Measurements from ENCODE around the gene GRSF1. TPM values are rescaled to one million over a fixed set of nuclear protein-coding genes. Genes with fewer than 3 reads are reported as not detected.

The GRSF1 gene
- total RNA-seq, 6 experiments from 2014 or later = 99.1 to 110 (median 109) TPM

DNA sequence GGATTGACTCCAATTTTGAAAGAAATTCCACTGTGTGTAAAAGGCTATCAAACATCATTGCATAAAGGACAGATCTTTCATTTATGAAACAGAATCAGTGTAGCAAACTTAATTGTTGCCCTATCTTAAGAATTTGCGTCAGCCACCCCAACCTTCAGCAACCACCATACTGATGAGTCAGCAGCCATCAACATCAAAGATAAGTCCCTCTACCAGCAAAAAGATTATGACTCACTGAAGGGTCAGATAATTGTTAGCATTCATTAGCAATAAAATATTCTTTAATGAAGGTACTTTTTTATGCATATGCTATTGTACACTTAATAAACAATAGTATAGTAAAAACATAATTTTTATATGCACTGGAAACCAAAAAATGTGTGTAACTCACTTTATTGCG is 15.8 kb upstream of the GRSF1 start:
- TF ChIP-seq, protein P1, sequence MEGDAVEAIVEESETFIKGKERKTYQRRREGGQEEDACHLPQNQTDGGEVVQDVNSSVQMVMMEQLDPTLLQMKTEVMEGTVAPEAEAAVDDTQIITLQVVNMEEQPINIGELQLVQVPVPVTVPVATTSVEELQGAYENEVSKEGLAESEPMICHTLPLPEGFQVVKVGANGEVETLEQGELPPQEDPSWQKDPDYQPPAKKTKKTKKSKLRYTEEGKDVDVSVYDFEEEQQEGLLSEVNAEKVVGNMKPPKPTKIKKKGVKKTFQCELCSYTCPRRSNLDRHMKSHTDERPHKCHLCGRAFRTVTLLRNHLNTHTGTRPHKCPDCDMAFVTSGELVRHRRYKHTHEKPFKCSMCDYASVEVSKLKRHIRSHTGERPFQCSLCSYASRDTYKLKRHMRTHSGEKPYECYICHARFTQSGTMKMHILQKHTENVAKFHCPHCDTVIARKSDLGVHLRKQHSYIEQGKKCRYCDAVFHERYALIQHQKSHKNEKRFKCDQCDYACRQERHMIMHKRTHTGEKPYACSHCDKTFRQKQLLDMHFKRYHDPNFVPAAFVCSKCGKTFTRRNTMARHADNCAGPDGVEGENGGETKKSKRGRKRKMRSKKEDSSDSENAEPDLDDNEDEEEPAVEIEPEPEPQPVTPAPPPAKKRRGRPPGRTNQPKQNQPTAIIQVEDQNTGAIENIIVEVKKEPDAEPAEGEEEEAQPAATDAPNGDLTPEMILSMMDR (IDR thresholded peaks at IDR 0.05) = no peak
- Mint-ChIP-seq H3K36me3 (ENCODE audit: low read depth) (no peaks in the 10 kb centered on the region), H3K4me1 (ENCODE audit: low read depth) (no peaks in the 10 kb centered on the region), H3K27me3 (ENCODE audit: insufficient read depth) (no peaks in the 10 kb centered on the region; the same call in 1 of the 2 replicates), H3K4me3 (no peak overlapping the region), H3K9me3 (no peaks in the 10 kb centered on the region), H3K27ac (no peak overlapping the region)
- no peak for DNase-seq

DNA sequence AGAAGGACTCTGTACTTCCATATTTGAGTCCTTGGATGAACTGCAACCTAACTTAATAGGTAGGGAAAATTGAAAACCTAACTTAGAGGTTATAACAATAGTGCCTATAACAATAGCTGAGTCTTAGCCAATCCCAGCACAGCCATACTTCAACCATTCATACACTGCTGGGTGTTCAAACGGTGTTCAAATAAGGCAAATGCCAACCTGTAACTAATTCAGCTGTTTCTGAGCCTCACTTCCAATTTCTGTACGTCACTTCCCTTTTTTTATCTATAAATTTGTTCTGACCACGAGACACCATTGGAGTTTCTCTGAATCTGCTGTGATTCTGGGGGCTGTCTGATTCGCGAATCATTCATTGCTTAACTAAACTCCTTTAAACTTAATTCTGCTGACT is 9.6 kb upstream of the GRSF1 start:
- H3K36me3 Mint-ChIP-seq (ENCODE audit: low read depth) = no peaks in the 10 kb centered on the region
- H3K4me3 Mint-ChIP-seq = no peak overlapping the region
- H3K27ac Mint-ChIP-seq = no peak overlapping the region
- no peak for DNase-seq
- TF ChIP-seq, protein P1 (IDR thresholded peaks at IDR 0.05) = no peak
- H3K27me3 Mint-ChIP-seq (ENCODE audit: insufficient read depth) = no peaks in the 10 kb centered on the region; the same call in 1 of the 2 replicates
- H3K4me1 Mint-ChIP-seq (ENCODE audit: low read depth) = no peaks in the 10 kb centered on the region
- H3K9me3 Mint-ChIP-seq = no peaks in the 10 kb centered on the region

DNA sequence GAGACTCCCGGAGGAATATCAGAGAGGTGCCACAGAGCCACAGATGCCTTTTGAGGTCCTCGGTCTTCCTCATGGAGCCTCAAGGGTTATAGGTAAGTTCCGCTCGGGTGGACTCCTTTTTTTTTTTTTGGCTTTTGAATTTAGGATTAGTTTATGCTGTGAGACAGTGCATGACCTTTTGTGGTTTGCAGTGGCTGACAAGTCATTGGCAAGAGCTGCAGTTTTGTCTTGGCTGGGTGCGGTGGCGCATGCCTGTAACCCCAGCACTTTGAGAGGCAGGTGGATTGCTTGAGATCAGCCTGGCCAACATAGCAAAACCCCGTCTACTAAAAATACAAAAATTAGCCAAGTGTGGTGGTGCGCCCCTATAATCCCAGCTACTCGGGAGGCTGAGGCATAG is 4.5 kb upstream of the GRSF1 start:
- Mint-ChIP-seq H3K36me3 (ENCODE audit: low read depth) (no peaks in the 10 kb centered on the region), H3K27me3 (ENCODE audit: insufficient read depth) (no peaks in the 10 kb centered on the region), H3K4me3 (no peak overlapping the region), H3K27ac (no peak overlapping the region), H3K9me3 (no peaks in the 10 kb centered on the region), H3K4me1 (ENCODE audit: low read depth) (no peaks in the 10 kb centered on the region)
- TF ChIP-seq, protein P1 (IDR thresholded peaks at IDR 0.05) = no peak
- DNase-seq = no peak

DNA sequence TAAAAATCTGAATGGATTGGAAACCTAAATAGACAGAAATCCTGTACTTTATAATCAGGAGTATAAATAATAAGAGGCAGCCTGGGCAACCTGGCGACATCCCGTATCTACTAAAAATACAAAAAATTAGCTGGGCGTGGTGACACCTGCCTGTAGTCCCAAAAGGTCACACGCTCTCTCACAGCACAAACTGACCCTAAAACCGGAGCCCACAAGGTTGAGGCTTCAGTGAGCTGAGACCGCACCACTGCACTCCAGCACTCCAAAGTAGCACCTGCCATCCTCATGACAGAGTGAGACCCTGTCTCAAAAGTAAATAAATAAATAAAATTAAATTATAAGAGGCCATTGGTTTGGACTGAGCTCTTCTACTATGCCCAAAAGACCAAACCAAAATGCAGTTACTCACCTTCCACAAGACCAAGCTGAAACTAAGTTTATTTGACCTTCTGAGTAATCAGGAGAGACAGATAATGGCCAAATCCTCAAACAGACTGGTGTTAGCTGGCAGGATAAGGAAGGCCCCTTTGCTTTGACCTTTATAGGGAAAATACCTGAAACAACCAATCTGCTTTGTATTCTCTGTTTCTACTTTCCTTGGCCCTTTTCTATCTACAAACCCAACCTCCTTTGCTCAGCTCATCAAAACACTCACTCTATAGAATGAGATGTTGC is 3.2 kb upstream of the GRSF1 start:
- Mint-ChIP-seq H3K27me3 (ENCODE audit: insufficient read depth) (no peaks in the 10 kb centered on the region), H3K4me1 (ENCODE audit: low read depth) (no peaks in the 10 kb centered on the region), H3K4me3 (no peak overlapping the region), H3K27ac (no peak overlapping the region), H3K36me3 (ENCODE audit: low read depth) (peaks cover 10% of the 10 kb centered on the region), H3K9me3 (no peaks in the 10 kb centered on the region)
- TF ChIP-seq, protein P1 (IDR thresholded peaks at IDR 0.05) = no peak
- no peak for DNase-seq

DNA sequence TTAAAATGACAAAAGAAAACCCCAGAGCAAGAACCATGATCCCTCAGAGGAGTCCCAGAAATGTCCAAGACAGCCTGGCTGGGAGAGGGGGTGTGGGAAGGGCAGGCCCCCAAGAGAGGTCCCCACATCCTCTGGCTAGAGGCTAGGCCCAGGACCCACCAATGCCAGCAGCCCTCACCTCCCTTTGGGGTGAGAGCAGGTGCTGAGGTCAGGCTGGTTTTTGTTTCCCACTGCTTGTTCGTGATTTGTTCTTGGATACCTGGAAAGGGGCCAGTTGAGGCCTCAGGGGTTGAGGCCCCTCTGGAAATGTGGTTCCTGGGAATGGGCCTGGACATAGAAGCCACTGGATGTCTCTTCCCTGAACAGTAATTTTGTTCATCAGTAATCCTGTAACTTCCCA is 2.3 kb upstream of the GRSF1 start:
- peaks cover 2% of the 10 kb centered on the region for H3K4me1 Mint-ChIP-seq (ENCODE audit: low read depth)
- DNase-seq = no peak
- no peak overlapping the region for H3K4me3 Mint-ChIP-seq
- peaks cover 11% of the 10 kb centered on the region for H3K36me3 Mint-ChIP-seq (ENCODE audit: low read depth)
- no peak overlapping the region for H3K27ac Mint-ChIP-seq
- no peaks in the 10 kb centered on the region for H3K9me3 Mint-ChIP-seq
- TF ChIP-seq, protein P1 (IDR thresholded peaks at IDR 0.05) = no peak
- no peaks in the 10 kb centered on the region for H3K27me3 Mint-ChIP-seq (ENCODE audit: insufficient read depth)
